Mesendoderm (in vitro differentiated cells): ENCODE results near the gene CPLX3.

Experiments used
- DNase-seq: peaks from one replicate; pipeline ENCODE4 v3.0.0; 2013
- H2AK5ac ChIP-seq: 2 replicates; pipeline ENCODE4 v1.6.1; 2013; ENCODE audit warnings: low read length, inconsistent platforms
- H2BK120ac ChIP-seq: 2 replicates; pipeline ENCODE4 v1.6.1; 2013; ENCODE audit warnings: low read depth, mild to moderate bottlenecking, low read length, moderate library complexity, mixed read lengths
- H2BK15ac ChIP-seq: replicated peaks from 2 replicates; pipeline ENCODE4 v1.6.1; 2013; ENCODE audit warnings: low read depth, mild to moderate bottlenecking, moderate library complexity
- H2BK5ac ChIP-seq: 2 replicates; pipeline ENCODE4 v1.6.1; 2013; ENCODE audit warnings: low read length, inconsistent platforms
- H3K18ac ChIP-seq: 2 replicates; pipeline ENCODE4 v1.6.1; 2013; ENCODE audit warnings: mild to moderate bottlenecking, low read length, mixed read lengths
- H3K23ac ChIP-seq: one replicate; pipeline ENCODE4 v1.6.1; 2013; ENCODE audit warnings: low read length
- H3K27ac ChIP-seq: 2 replicates; pipeline ENCODE4 v1.5.1; 2013; ENCODE audit warnings: low read depth, mild to moderate bottlenecking, inconsistent platforms, low read length, moderate library complexity
- H3K27me3 ChIP-seq: 2 replicates; pipeline ENCODE4 v1.6.1; 2013; ENCODE audit warnings: low read length, control low read depth, mild to moderate bottlenecking, inconsistent platforms; ENCODE audit not compliant: insufficient read depth, poor library complexity
- H3K36me3 ChIP-seq: 2 replicates; pipeline ENCODE4 v1.6.1; 2013; ENCODE audit warnings: low read length, inconsistent platforms; ENCODE audit not compliant: control insufficient read depth, insufficient read depth
- H3K4ac ChIP-seq: one replicate; pipeline ENCODE4 v1.6.1; 2013; ENCODE audit warnings: low read depth, mild to moderate bottlenecking, low read length, moderate library complexity
- H3K4me1 ChIP-seq: 2 replicates; pipeline ENCODE4 v1.6.1; 2013; ENCODE audit warnings: low read depth, low read length, inconsistent platforms; ENCODE audit not compliant: control insufficient read depth
- H3K4me2 ChIP-seq: 2 replicates; pipeline ENCODE4 v1.6.1; 2013; ENCODE audit warnings: low read length
- H3K4me3 ChIP-seq: 2 replicates; pipeline ENCODE4 v1.5.1; 2013; ENCODE audit warnings: mild to moderate bottlenecking, low read length
- H3K56ac ChIP-seq: one replicate; pipeline ENCODE4 v1.6.1; 2013; ENCODE audit warnings: low read length
- H3K79me1 ChIP-seq: 2 replicates; pipeline ENCODE4 v1.6.1; 2013; ENCODE audit warnings: low read length, inconsistent platforms
- H3K79me2 ChIP-seq: 2 replicates; pipeline ENCODE4 v1.6.1; 2013; ENCODE audit warnings: mild to moderate bottlenecking, low read length; ENCODE audit not compliant: control insufficient read depth, insufficient read depth
- H3K9ac ChIP-seq: 2 replicates; pipeline ENCODE4 v1.6.1; 2013; ENCODE audit warnings: low read length, inconsistent platforms
- H4K5ac ChIP-seq: one replicate; pipeline ENCODE4 v1.6.1; 2013; ENCODE audit warnings: low read length
- H4K8ac ChIP-seq: one replicate; pipeline ENCODE4 v1.6.1; 2013; ENCODE audit warnings: low read depth, mild to moderate bottlenecking, control low read depth, low read length, moderate library complexity
- WGBS: extraction: QIAGEN DNeasy Blood & Tissue Kit; methylation state at CpG from one replicate; pipeline ENCODE4 v1.1.7; 2013; ENCODE audit warnings: low lambda C conversion rate, missing lambda C conversion rate; ENCODE audit not compliant: insufficient coverage; ENCODE audit errors: extremely low coverage; 5-methylcytosine and 5-hydroxymethylcytosine counted together

The CPLX3 gene

DNA sequence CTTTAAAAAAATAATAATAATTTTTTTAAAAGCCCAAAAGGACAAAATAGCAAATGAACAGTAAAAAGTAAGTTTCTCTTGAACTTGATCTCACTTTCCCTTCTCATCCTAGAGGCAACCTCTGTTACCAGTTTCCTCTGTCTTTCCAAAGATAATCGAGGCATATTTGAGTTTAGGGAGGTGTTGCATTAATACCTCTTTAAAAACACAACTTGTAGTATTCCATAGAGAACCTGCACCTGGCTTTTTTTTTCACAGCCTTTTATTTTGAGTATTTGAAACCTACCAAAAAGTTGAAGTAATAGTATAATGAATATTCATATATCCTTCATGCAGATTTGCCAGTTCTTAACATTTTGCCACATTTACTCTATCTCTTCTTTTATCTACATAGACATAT, 35.4 kb upstream of the CPLX3 start:
- no peak overlapping the region for H3K4me2 ChIP-seq
- no peak overlapping the region for H3K9ac ChIP-seq
- H2AK5ac ChIP-seq, result no peak overlapping the region
- no peak overlapping the region for H2BK120ac ChIP-seq
- peaks cover 34% of the 10 kb centered on the region for H3K79me1 ChIP-seq
- H3K4me1 ChIP-seq, result peaks cover 8% of the 10 kb centered on the region
- no peak overlapping the region for H3K4me3 ChIP-seq
- H3K4ac ChIP-seq, result no peak overlapping the region
- no peaks in the 10 kb centered on the region for H3K27me3 ChIP-seq
- no peak overlapping the region for H4K8ac ChIP-seq
- H2BK5ac ChIP-seq, result no peak overlapping the region
- no peak overlapping the region for H4K5ac ChIP-seq
- no peak overlapping the region for H3K18ac ChIP-seq
- H3K79me2 ChIP-seq, result peaks cover 11% of the 10 kb centered on the region
- H3K36me3 ChIP-seq, result no peaks in the 10 kb centered on the region
- no peak overlapping the region for H3K56ac ChIP-seq
- H3K27ac ChIP-seq, result no peak overlapping the region
- DNase-seq, result no peak
- no peak overlapping the region for H2BK15ac ChIP-seq
- H3K23ac ChIP-seq, result no peak overlapping the region
- WGBS, result no CpG with 5 or more reads among the region's 1 CpG

DNA sequence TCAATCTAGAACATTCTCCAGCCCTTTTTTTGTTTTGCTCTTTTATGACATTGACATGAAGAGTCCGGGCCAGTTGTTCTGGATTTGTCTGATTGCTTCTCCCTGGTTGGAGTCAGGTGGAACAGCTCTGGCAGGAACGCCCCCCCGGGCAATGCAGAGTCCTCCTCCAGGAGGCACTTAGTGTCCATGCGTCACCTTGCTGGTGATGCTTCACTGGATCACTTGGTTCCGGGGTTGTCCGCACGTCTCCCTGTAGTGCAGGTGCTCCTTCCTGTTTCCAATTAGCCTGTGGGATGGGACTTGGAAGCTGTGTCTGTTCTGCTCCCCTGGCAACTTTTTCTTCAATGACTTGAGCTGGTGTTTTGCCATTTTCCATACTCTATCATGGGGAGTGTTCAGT, 34.8 kb upstream of the CPLX3 start:
- peaks cover 8% of the 10 kb centered on the region for H3K4me1 ChIP-seq
- peaks cover 8% of the 10 kb centered on the region for H3K79me2 ChIP-seq
- no peak overlapping the region for H3K56ac ChIP-seq
- no peak overlapping the region for H2BK5ac ChIP-seq
- no peak overlapping the region for H3K9ac ChIP-seq
- H4K8ac ChIP-seq, result no peak overlapping the region
- no peak overlapping the region for H2BK120ac ChIP-seq
- DNase-seq, result no peak
- H3K79me1 ChIP-seq, result peaks cover 32% of the 10 kb centered on the region
- no peak overlapping the region for H3K18ac ChIP-seq
- no peak overlapping the region for H3K4ac ChIP-seq
- H3K27me3 ChIP-seq, result no peaks in the 10 kb centered on the region
- H3K23ac ChIP-seq, result no peak overlapping the region
- no peak overlapping the region for H2BK15ac ChIP-seq
- H3K4me3 ChIP-seq, result no peak overlapping the region
- H3K27ac ChIP-seq, result no peak overlapping the region
- H2AK5ac ChIP-seq, result no peak overlapping the region
- no CpG with 5 or more reads among the region's 7 CpGs for WGBS
- H4K5ac ChIP-seq, result no peak overlapping the region
- no peak overlapping the region for H3K4me2 ChIP-seq
- H3K36me3 ChIP-seq, result no peaks in the 10 kb centered on the region

DNA sequence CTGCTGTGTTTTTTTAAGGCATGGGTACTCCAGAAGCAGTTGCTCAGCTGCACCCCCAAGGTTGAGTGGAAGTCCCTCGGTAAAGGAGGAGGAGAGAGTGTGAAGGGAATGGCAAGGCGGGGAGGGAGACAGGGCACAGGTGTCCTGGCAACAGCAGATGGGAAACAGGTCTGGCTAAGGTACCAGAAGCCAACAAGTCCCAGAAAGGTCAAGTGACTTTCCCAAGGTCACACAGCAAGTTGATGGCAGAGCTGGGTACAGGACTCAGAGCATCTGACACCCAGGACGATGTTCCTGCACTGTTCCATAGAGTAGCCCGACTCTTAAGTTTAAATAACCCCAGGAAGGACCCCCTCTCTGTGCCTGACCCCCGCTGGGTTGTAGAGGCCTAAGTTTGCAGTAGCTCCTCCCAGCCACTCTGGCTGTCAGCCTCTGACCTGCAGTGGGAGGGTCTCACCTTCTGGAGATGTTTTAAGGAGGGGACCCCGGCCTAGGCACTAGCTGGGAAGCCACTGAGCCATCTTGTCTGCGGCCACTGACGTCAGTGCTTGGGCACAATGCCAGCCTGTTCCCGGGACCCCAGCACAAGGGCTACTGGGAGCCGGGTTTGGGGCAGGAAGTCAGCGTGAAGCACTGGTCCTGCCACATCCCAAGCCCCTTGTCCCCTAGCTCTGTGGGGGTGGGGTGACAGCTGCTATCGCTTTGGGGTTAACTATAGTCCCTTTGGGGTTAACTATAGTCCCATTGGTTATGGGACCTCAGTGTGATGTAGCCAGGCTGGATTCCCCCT, 34.0 kb upstream of the CPLX3 start:
- peaks cover 28% of the 10 kb centered on the region for H3K79me1 ChIP-seq
- no peak overlapping the region for H4K5ac ChIP-seq
- WGBS, result no CpG with 5 or more reads among the region's 12 CpGs
- H3K4ac ChIP-seq, result no peak overlapping the region
- no peak overlapping the region for H3K4me2 ChIP-seq
- H2BK15ac ChIP-seq, result no peak overlapping the region
- no peak overlapping the region for H3K18ac ChIP-seq
- H3K27me3 ChIP-seq, result no peaks in the 10 kb centered on the region
- no peak overlapping the region for H2AK5ac ChIP-seq
- no peaks in the 10 kb centered on the region for H3K36me3 ChIP-seq
- no peak overlapping the region for H3K9ac ChIP-seq
- no peak overlapping the region for H3K23ac ChIP-seq
- no peak overlapping the region for H3K4me3 ChIP-seq
- no peak for DNase-seq
- H4K8ac ChIP-seq, result no peak overlapping the region
- H3K4me1 ChIP-seq, result peaks cover 8% of the 10 kb centered on the region
- no peak overlapping the region for H3K27ac ChIP-seq
- no peak overlapping the region for H3K56ac ChIP-seq
- H3K79me2 ChIP-seq, result peaks cover 8% of the 10 kb centered on the region
- H2BK120ac ChIP-seq, result no peak overlapping the region
- H2BK5ac ChIP-seq, result no peak overlapping the region

DNA sequence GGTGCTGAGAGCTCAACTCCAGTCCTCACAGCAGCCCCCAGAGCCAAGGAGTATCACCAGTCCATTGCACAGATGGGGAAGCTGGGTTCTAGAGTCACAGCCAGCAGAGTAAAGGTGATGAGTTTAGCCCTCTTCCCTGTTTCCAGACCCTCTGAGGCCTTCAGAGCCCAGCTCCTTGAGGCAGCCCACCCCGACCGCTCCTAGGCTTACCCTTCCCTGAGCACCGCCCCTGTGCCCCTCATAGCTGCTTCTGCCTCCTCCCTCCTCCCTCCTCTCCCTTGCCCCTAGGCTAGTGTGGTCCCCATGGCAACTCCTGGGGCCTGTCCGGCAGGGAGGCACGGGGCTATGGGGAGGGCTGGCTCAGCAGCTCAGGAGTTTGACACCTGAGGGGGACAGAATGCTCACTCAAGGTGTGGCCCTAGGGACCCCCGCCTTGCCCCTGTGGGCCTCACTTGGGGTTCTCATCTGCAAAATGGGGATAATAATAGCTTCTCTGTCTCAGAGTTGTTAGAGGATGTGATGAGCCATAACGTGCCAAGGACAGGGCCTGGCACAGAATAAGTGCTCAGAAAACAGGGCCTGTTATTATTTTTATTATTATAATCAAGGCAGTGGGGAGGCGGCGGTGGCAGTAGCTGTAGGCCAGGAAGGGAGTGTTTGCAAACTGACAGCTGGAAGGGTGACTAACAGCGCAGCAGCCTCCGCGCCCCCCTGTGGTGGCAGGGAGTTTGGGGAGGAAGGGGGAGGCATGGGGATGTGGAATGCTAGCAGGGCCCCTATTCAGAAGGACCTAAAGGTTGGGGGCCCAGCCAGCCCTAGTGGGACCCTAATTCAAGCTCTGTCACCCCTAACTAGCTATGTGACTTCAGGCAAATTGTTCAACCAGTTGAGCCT, 33.0 kb upstream of the CPLX3 start:
- Histone ChIP-seq H4K5ac (no peak overlapping the region), H3K79me1 (peaks cover 26% of the 10 kb centered on the region), H3K4me2 (no peak overlapping the region), H3K4me1 (peaks cover 4% of the 10 kb centered on the region), H3K79me2 (peaks cover 8% of the 10 kb centered on the region), H2BK5ac (no peak overlapping the region), H3K23ac (no peak overlapping the region), H3K36me3 (no peaks in the 10 kb centered on the region), H2BK15ac (no peak overlapping the region), H3K27me3 (no peaks in the 10 kb centered on the region), H3K56ac (no peak overlapping the region), H2AK5ac (no peak overlapping the region), H3K4me3 (no peak overlapping the region), H3K27ac (no peak overlapping the region), H3K9ac (no peak overlapping the region), H2BK120ac (no peak overlapping the region), H3K4ac (no peak overlapping the region), H3K18ac (no peak overlapping the region), H4K8ac (no peak overlapping the region)
- no peak for DNase-seq
- WGBS, result no CpG with 5 or more reads among the region's 12 CpGs

DNA sequence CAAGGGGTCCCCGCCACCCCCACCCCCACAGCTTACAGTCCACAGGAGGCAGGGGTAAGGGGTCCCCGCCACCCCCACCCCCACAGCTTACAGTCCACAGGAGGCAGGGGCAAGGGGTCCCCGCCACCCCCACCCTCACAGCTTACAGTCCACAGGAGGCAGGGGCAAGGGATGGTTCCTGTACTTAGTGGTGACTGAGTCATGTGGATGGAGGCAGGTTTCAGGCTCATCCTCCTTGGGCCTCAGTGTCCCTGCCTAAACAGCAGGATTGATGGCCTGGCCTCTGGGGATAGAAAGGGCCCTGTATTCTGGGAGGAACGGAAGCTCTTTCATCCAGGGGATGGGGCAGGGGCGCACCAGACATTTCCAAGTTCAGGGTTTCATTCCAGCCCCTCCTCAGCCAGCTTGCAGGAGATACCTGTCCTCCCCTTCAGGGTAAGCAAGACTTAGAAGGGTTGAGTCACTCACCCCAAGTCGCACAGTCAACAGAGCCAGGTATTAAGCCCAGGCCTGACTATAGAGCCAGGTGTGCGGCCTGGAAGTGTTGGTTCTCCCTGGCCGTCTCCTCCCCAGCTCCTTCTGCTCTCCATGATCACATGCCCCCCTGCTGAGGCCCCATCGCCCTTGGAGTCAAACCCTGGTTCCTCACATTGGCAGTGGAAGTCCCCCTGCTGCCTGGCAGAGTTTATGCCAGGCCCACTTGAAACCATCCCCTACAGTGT, 32.0 kb upstream of the CPLX3 start:
- H2AK5ac ChIP-seq, result no peak overlapping the region
- no peak overlapping the region for H3K56ac ChIP-seq
- no CpG with 5 or more reads among the region's 9 CpGs for WGBS
- peaks cover 6% of the 10 kb centered on the region for H3K79me2 ChIP-seq
- H3K4ac ChIP-seq, result no peak overlapping the region
- H2BK15ac ChIP-seq, result no peak overlapping the region
- H4K8ac ChIP-seq, result no peak overlapping the region
- no peak overlapping the region for H2BK5ac ChIP-seq
- H3K4me2 ChIP-seq, result no peak overlapping the region
- H3K23ac ChIP-seq, result no peak overlapping the region
- H3K4me1 ChIP-seq, result no peaks in the 10 kb centered on the region
- H3K36me3 ChIP-seq, result no peaks in the 10 kb centered on the region
- no peak overlapping the region for H3K27ac ChIP-seq
- no peak overlapping the region for H4K5ac ChIP-seq
- peaks cover 21% of the 10 kb centered on the region for H3K79me1 ChIP-seq
- H3K9ac ChIP-seq, result no peak overlapping the region
- no peaks in the 10 kb centered on the region for H3K27me3 ChIP-seq
- no peak overlapping the region for H3K18ac ChIP-seq
- no peak overlapping the region for H3K4me3 ChIP-seq
- no peak for DNase-seq
- H2BK120ac ChIP-seq, result no peak overlapping the region
